Fibroblast of mammary gland (primary cell): Measurements from ENCODE around the gene SPAST.
A peak's percentile ranks its signal among the peaks of the same experiment; 100 is the strongest.
"Not testable (repeated sequence)": the region's sequence is repeated elsewhere in the genome, so short reads cannot be mapped to it uniquely, and the experiment has no call there.

Experiments used
- DNase-seq: peaks from one replicate; pipeline ENCODE4 v3.0.0-alpha.2; 2010; ENCODE audit warnings: low read depth
- H3K4me3 ChIP-seq: 2 replicates; pipeline ENCODE4 v1.5.1; 2011; ENCODE audit warnings: low read depth, mild to moderate bottlenecking, low read length, moderate library complexity; ENCODE audit not compliant: control insufficient read depth
- CTCF ChIP-seq: conservative IDR thresholded peaks from 2 replicates; pipeline ENCODE4 v1.5.1; 2011; ENCODE audit warnings: low read depth, low read length, inconsistent platforms; ENCODE audit not compliant: control insufficient read depth, insufficient read depth

SPAST gene

DNA sequence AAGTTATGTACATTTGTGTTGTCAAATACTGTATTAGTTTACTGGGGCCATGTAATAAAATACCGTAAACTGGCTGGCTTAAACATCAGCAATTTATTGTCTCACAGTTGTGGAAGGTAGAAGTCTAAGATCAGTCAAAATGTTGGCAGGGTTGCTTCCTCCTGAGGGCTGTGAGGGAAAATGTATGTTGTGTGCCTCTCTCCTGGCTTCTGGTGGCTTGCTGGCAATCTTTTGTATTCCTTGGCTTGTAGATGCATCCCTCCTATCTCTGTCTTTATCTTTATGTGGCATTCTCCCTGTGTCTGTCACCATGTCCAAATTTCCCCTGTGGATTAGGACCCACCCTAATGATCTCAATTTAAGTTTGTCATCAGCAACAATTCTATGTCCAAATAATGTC lies 65.3 kb downstream of the SPAST start:
- H3K4me3 ChIP-seq, result no peak overlapping the region
- TF ChIP-seq CTCF, result no peak
- DNase-seq, result no peak

DNA sequence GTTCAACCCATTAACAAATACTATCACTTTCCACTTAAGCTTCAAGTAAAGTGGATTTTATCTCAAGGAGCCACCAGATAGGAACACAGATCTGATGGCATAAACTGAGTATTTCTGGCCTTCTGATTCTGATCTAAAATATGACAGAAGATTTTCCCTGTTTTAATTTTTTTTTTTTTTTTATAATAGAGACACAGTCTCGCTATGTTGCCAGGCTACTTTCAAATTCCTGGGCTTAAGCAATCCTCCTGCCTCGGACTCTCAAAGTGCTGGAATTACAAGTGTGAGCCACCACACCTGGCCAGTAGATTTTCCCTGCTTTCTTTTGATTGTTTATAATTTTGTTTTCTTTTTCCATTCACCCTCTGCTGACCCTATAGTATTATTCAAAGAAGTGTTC lies 65.7 kb downstream of the SPAST start:
- no peak for TF ChIP-seq CTCF
- no peak for DNase-seq

GRCh38 chr2:32135409-32135808 lies 72.1 kb downstream of the SPAST start:
- peak; percentile 78 for DNase-seq
- H3K4me3 ChIP-seq, result no peak overlapping the region
- peak; percentile 28 for TF ChIP-seq CTCF

More for the DNA sequence above, 65.7 kb downstream of the SPAST start:
- no peak overlapping the region for H3K4me3 ChIP-seq

DNA sequence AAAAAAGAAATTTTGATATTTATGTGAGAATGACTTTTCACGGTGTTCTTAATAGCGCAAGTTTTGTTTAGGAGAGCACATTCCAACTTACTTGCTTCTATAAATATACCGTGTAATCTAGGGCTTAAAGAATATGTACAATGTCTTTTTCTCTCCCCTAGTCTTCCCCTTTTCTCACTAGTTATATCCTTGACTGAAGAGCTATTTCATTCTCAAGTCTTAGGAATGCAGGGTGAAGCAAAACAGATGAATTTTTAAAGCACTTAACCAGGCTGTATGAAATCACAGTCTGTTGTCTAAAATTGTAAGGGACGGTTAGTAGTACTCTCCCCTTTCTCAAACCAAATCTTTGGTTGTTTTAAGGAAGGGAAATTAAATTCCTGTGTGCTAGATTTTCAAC lies 72.7 kb downstream of the SPAST start:
- H3K4me3 ChIP-seq, result no peak overlapping the region
- no peak for DNase-seq
- TF ChIP-seq CTCF, result no peak

- H3K4me3 ChIP-seq, DNase-seq: not testable (repeated sequence)
These were observed 88.2 kb downstream of the SPAST start for GRCh38 chr2:32151544-32151943.

- DNase-seq, result no peak
- no peak overlapping the region for H3K4me3 ChIP-seq
- TF ChIP-seq CTCF, result no peak
These were observed 96.3 kb downstream of the SPAST start for GRCh38 chr2:32159678-32160077.

DNA sequence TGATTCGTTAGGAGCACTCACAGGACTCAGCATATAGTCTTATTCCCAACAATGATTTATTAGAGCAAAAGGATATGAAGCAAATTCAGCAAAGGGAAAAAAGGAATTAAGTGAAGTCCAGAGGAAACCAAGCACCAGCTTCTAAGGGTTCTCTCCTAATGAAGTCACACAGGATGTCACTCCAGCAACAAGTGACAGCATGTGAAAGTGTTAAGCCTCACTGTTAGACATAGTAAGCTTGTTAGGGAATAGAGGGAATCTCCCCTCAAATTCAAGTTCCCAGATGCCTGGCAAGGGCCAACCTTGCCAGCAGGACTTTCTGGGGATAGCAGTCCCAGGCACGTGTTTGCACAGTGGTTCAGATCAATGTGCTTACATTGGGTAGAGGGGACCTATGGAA lies 97.9 kb downstream of the SPAST start:
- H3K4me3 ChIP-seq, result no peak overlapping the region
- no peak for DNase-seq
- TF ChIP-seq CTCF, result no peak

- DNase-seq, result not testable (repeated sequence)
- peak overlapping the region; percentile 80 for H3K4me3 ChIP-seq
These were observed 100.9 kb downstream of the SPAST start for GRCh38 chr2:32164254-32164653.

DNA sequence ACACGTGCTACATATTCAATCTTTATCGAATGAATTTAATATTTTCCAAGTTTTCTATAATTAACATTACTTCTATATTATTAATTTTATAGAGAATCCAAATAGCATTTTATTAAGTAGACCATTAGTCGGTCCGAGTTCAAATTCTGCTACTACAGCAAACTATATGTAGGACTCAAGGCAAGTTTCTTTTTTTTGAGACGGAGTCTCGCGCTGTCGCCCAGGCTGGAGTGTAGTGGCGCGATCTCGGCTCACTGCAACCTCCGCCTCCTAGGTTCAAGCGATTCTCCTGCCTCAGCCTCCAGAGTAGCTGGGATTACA lies 101.6 kb downstream of the SPAST start:
- DNase-seq, result not testable (repeated sequence)
- peak overlapping the region; percentile 80 for H3K4me3 ChIP-seq
